Measurements from ENCODE around the gene NCAM1. TPM values are rescaled to one million over a fixed set of nuclear protein-coding genes. Genes with fewer than 3 reads are reported as not detected.
"Not testable (repeated sequence)": the region's sequence is repeated elsewhere in the genome, so short reads cannot be mapped to it uniquely, and the experiment has no call there.

NCAM1 gene
- total RNA-seq, 3 donors from 2014 or later, result 6.3 to 97.0 (median 9.3) TPM

- TF ChIP-seq, protein P1, sequence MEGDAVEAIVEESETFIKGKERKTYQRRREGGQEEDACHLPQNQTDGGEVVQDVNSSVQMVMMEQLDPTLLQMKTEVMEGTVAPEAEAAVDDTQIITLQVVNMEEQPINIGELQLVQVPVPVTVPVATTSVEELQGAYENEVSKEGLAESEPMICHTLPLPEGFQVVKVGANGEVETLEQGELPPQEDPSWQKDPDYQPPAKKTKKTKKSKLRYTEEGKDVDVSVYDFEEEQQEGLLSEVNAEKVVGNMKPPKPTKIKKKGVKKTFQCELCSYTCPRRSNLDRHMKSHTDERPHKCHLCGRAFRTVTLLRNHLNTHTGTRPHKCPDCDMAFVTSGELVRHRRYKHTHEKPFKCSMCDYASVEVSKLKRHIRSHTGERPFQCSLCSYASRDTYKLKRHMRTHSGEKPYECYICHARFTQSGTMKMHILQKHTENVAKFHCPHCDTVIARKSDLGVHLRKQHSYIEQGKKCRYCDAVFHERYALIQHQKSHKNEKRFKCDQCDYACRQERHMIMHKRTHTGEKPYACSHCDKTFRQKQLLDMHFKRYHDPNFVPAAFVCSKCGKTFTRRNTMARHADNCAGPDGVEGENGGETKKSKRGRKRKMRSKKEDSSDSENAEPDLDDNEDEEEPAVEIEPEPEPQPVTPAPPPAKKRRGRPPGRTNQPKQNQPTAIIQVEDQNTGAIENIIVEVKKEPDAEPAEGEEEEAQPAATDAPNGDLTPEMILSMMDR (IDR thresholded peaks at IDR 0.05), result peak; percentile 74
- ATAC-seq (peak; percentile 85), DNase-seq (peak in 2 of 3 donors; percentile 57 to 75)
- Histone ChIP-seq H3K36me3 (ENCODE audit: low read depth) (no peaks in the 10 kb centered on the region), H3K9me3 (no peaks in the 10 kb centered on the region), H3K4me3 (no peak overlapping the region), H3K4me1 (ENCODE audit: low read depth) (no peaks in the 10 kb centered on the region)
- intact Hi-C loops (cut with DNase I, micrococcal nuclease), result loop anchor here (5.0 to 10.0 kb wide), 2 partner anchors 702 to 1075 kb away; no protein-coding TSS in a partner anchor
Observed at GRCh38 chr11:113289431-113290187, 328.4 kb downstream of the NCAM1 start.

- DNase-seq (no peak), ATAC-seq (no peak)
- TF ChIP-seq, protein P1 (IDR thresholded peaks at IDR 0.05), result no peak
- intact Hi-C loops (cut with DNase I, micrococcal nuclease), result loop anchor here in 1 of 2 donors (10.0 kb wide), 1 partner anchor 1079 kb away; no protein-coding TSS in a partner anchor
- no peak overlapping the region for H3K4me3 ChIP-seq
- no peaks in the 10 kb centered on the region for H3K9me3 ChIP-seq
- no peaks in the 10 kb centered on the region for H3K4me1 ChIP-seq (ENCODE audit: low read depth)
- H3K36me3 ChIP-seq (ENCODE audit: low read depth), result no peaks in the 10 kb centered on the region
Observed at GRCh38 chr11:113293936-113294335, 332.7 kb downstream of the NCAM1 start.

- TF ChIP-seq, protein P1 (IDR thresholded peaks at IDR 0.05), result no peak
- DNase-seq (no peak), ATAC-seq (no peak)
- Histone ChIP-seq H3K4me1 (ENCODE audit: low read depth) (no peaks in the 10 kb centered on the region), H3K36me3 (ENCODE audit: low read depth) (no peaks in the 10 kb centered on the region), H3K9me3 (no peaks in the 10 kb centered on the region), H3K4me3 (no peak overlapping the region)
- intact Hi-C loops (cut with DNase I, micrococcal nuclease), result loop anchor here in 1 of 2 donors (10.0 kb wide), 1 partner anchor 1081 kb away; no protein-coding TSS in a partner anchor
Observed at GRCh38 chr11:113295993-113296392, 334.8 kb downstream of the NCAM1 start.

- no peaks in the 10 kb centered on the region for H3K9me3 ChIP-seq
- ATAC-seq (no peak), DNase-seq (no peak)
- intact Hi-C loops (cut with DNase I, micrococcal nuclease), result loop anchor here in 1 of 2 donors (10.0 kb wide), 1 partner anchor 1082 kb away; no protein-coding TSS in a partner anchor
- no peaks in the 10 kb centered on the region for H3K4me1 ChIP-seq (ENCODE audit: low read depth)
- H3K4me3 ChIP-seq, result no peak overlapping the region
- no peaks in the 10 kb centered on the region for H3K36me3 ChIP-seq (ENCODE audit: low read depth)
- TF ChIP-seq, protein P1 (IDR thresholded peaks at IDR 0.05), result no peak
Observed at GRCh38 chr11:113296447-113297205, 335.4 kb downstream of the NCAM1 start.

GRCh38 chr11:113298496-113298895 lies 337.3 kb downstream of the NCAM1 start:
- not testable (repeated sequence) for DNase-seq; H3K9me3 ChIP-seq; ATAC-seq; H3K4me3 ChIP-seq; H3K36me3 ChIP-seq (ENCODE audit: low read depth); H3K4me1 ChIP-seq (ENCODE audit: low read depth)
- intact Hi-C loops (cut with DNase I, micrococcal nuclease), result loop anchor here in 1 of 2 donors (10.0 kb wide), 1 partner anchor 1084 kb away; no protein-coding TSS in a partner anchor

Data from mucosa of descending colon (tissue), 3 donors.